ENCODE results near the gene MTMR10. TPM values are rescaled to one million over a fixed set of nuclear protein-coding genes. Genes with fewer than 3 reads are reported as not detected.

MTMR10 gene
- total and polyA plus RNA-seq, 2 of the 4 experiments (the other 2 are of a cell fraction), result 11.2 to 13.8 TPM

Small RNAs within 50 kb of the gene (microRNA-seq; reads per million reads assigned to microRNA genes)
- not detected for gene RNU6-466P (ENCODE audit: insufficient read depth, insufficient read length)

Small RNAs within 50 kb of the gene (small RNA-seq; reads per million reads assigned to genes)
- gene RNU6-466P, result 0 reads per million in 5 experiments

Other genes with a start within 250 kb of the MTMR10 start
- 12.4 and 15.0 TPM in 2 replicates for gene FAN1, start 87.7 kb downstream of the MTMR10 start, total RNA-seq (2012; rRNA removed)
- 5.9 and 7.6 TPM in 2 replicates for gene FAN1, start 87.7 kb downstream of the MTMR10 start, polyA plus RNA-seq (2012; rRNA removed)
- 0.28 TPM in 1 of 2 replicates, not detected in the other for gene TRPM1, start 110.1 kb upstream of the MTMR10 start, total RNA-seq (2012; rRNA removed)
- not detected in 2 replicates for gene TRPM1, start 110.1 kb upstream of the MTMR10 start, polyA plus RNA-seq (2012; rRNA removed)